HCT116 (cell line): ENCODE measurements around the gene NEK8.

Source experiments
- CTCF ChIP-seq, 3 experiments: fragments of 200-600 bp in 1 of 3; sonication (generic) in 1 of 3; IDR thresholded peaks in 2 of 3; conservative IDR thresholded peaks in 1 of 3; 2 replicates each; pipeline ENCODE4 v1.5.1; 2012 to 2017; ENCODE audit warnings: low read depth in 2 of 3, low read length in 2 of 3, antibody characterized with exemption in 1 of 3, borderline replicate concordance in 1 of 3, control low read depth in 1 of 3, mild to moderate bottlenecking in 1 of 3, mixed read lengths in 1 of 3, mixed run types in 1 of 3, moderate library complexity in 1 of 3; ENCODE audit not compliant: insufficient read depth in 1 of 3
- EGR1 ChIP-seq: IDR thresholded peaks from 2 replicates; pipeline ENCODE4 v1.6.1; 2012; ENCODE audit warnings: low read depth
- ELF1 ChIP-seq: IDR thresholded peaks from 2 replicates; pipeline ENCODE4 v1.6.1; 2012; ENCODE audit warnings: low read depth, borderline replicate concordance
- EZH2phosphoT487 ChIP-seq: fragments of 200-600 bp; IDR thresholded peaks from 2 replicates; pipeline ENCODE4 v1.6.1; 2018; ENCODE audit warnings: antibody characterized with exemption, borderline replicate concordance
- FOSL1 ChIP-seq: IDR thresholded peaks from 2 replicates; pipeline ENCODE4 v1.6.1; 2012; ENCODE audit warnings: low read depth
- POLR2A ChIP-seq: IDR thresholded peaks from 2 replicates; pipeline ENCODE4 v1.7.0; 2011; ENCODE audit warnings: borderline replicate concordance; ENCODE audit not compliant: insufficient read depth, insufficient read length; ENCODE audit errors: extremely low read depth
- POLR2AphosphoS5 ChIP-seq: IDR thresholded peaks from 2 replicates; pipeline ENCODE4 v1.6.1; 2011; ENCODE audit warnings: mild to moderate bottlenecking, low read depth, low read length, moderate library complexity
- RAD21 ChIP-seq: IDR thresholded peaks from 2 replicates; pipeline ENCODE4 v1.6.1; 2012; ENCODE audit warnings: low read depth, mild to moderate bottlenecking
- SIN3A ChIP-seq: IDR thresholded peaks from 2 replicates; pipeline ENCODE4 v1.6.1; 2012; ENCODE audit warnings: low read depth
- SP1 ChIP-seq: IDR thresholded peaks from 2 replicates; pipeline ENCODE4 v1.6.1; 2012; ENCODE audit warnings: low read depth
- TCF7L2 ChIP-seq: IDR thresholded peaks from 2 replicates; pipeline ENCODE4 v1.7.0; 2011; ENCODE audit warnings: borderline replicate concordance, inconsistent platforms; ENCODE audit not compliant: insufficient read depth, insufficient read length; ENCODE audit errors: extremely low read depth
- TF ChIP-seq, protein P1 (sequence below): IDR thresholded peaks from 2 replicates; pipeline ENCODE4 v1.6.1; 2012
- TF ChIP-seq, protein P2 (sequence below): IDR thresholded peaks from 2 replicates; pipeline ENCODE4 v1.6.1; 2012

DNA sequence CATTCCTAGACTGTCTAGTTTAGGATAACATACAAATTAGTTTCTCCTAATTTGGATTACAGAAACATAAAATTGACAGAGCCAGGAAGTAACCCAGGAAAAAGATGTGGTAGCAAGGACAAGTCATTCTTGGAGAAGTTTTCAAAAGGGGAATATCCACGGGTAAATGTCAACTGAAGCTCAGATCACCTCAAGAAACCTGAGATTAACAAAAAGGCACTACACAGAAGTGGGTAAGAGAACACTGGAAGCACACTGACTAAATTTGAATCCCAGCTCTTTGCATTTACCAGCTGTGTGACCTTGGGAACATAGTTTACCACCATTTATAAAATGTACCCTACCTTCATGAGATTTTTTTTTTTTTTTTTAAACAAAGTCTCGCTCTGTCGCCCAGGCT lies 54.6 kb downstream of the NEK8 start:
- no peak for TF ChIP-seq SIN3A
- no peak for TF ChIP-seq CTCF (IDR thresholded peaks at IDR 0.05 in 2 of 3, conservative IDR thresholded peaks at IDR 0.05 in 1 of 3; ENCODE audit: borderline replicate concordance in 1 of 3, insufficient read depth in 1 of 3, low read depth in 2 of 3, low read length in 2 of 3)
- TF ChIP-seq SP1, result no peak
- TF ChIP-seq, protein P1, sequence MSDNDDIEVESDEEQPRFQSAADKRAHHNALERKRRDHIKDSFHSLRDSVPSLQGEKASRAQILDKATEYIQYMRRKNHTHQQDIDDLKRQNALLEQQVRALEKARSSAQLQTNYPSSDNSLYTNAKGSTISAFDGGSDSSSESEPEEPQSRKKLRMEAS, result no peak
- no peak for TF ChIP-seq RAD21
- no peak for TF ChIP-seq POLR2AphosphoS5
- TF ChIP-seq POLR2A, result no peak
- no peak for TF ChIP-seq FOSL1
- no peak for TF ChIP-seq TCF7L2
- TF ChIP-seq EZH2phosphoT487, result no peak
- no peak for TF ChIP-seq EGR1
- TF ChIP-seq ELF1, result no peak
- TF ChIP-seq, protein P2, sequence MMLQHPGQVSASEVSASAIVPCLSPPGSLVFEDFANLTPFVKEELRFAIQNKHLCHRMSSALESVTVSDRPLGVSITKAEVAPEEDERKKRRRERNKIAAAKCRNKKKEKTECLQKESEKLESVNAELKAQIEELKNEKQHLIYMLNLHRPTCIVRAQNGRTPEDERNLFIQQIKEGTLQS, result no peak
